Measurements from ENCODE around the gene IL6ST. TPM values are rescaled to one million over a fixed set of nuclear protein-coding genes. Genes with fewer than 3 reads are reported as not detected.
"Not testable (repeated sequence)": the region's sequence is repeated elsewhere in the genome, so short reads cannot be mapped to it uniquely, and the experiment has no call there.

IL6ST gene
- total RNA-seq (2014; rRNA removed; shearing (Covaris generic)), result 65.5 and 65.6 TPM in 2 replicates
- polyA plus RNA-seq (2015; cell fraction: cytosol; rRNA removed), result 43.4 and 48.9 TPM in 2 replicates
- 46.5 and 57.0 TPM in 2 replicates for polyA plus RNA-seq (2015; cell fraction: nucleus; rRNA removed)

DNA sequence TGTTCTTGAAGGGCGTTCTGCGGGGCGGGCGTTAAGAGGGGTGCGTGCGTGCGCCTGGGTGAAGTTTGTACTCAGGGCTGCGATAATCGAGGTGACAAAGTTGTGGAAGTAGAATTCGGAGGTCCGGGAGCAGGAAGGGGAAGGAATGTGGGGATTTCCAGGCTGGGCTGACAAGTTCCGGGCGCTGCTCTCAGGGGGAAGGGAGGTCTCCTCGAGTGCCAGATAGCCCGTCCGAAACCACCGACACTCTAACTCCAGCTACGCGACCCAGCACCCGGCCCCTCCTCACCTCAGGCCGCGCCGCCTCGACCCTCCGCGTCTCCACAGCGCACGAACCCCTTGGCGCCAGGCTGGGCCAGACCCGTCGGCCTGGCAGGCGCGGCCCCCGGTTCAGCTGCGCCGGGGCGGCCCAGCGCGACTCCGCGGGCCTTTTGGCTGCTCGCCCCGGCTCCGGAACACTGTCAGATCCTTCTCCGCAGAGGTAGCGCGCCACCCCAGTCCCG, at the start of gene IL6ST:
Gene IL6ST, minus strand, starts transcription at position 469 of the 503 bp plus-strand sequence. CDS start 18,685 bp downstream, outside the sequence.
- peak; percentile 79 for DNase-seq (ENCODE audit: low read depth)

DNA sequence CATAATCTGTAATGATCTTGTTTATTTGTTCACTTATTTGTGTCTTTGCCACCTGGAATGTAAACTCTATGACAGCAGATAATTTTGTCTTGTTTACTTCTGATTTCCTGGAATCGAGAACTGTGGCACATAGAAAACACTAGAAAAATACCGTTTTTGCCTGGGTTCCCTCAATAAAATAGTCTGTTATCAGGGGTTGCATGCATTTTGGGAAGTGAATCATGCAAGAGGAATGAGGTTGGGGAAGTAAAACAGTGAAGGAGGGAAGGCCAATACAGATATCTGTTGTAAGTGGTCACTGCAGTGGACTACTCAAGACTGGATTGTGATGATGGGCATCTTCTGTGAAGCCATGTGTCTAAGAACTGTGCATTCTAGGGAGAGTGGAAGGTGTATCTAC, 45.2 kb upstream of the IL6ST start:
- peak; percentile 51 for DNase-seq (ENCODE audit: low read depth)

DNA sequence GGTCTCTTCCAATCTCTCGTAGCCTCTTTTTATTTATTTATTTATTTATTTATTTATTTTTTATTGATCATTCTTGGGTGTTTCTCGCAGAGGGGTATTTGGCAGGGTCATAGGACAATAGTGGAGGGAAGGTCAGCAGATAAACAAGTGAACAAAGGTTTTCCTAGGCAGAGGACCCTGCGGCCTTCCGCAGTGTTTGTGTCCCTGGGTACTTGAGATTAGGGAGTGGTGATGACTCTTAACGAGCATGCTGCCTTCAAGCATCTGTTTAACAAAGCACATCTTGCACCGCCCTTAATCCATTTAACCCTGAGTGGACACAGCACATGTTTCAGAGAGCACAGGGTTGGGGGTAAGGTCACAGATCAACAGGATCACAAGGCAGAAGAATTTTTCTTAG, 43.4 kb upstream of the IL6ST start:
- DNase-seq (ENCODE audit: low read depth), result not testable (repeated sequence)

DNA sequence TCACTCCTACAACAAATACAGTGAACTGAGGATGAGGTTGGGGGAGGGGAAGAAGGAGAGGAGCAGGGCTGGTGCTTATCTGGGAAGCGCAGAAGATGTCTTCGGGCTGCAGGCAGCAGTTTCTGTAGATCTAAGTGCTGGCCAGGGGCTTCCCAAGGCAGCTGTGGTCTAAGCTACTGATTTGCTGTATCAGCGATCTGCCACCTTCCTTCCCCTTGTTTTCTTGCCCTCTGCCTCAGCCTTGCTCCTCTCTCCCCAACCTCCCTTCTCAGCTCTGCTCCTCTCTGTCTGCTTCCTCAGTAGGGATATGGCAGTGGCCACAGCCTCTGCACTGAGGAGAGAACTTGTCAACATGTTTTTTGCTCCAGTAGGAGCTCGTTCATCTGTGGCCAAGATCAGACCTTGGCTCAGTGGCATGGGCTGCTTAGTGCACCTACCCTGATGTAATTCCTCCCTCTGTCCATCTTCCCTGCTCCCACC, 42.8 kb upstream of the IL6ST start:
- no peak for DNase-seq (ENCODE audit: low read depth)

DNA sequence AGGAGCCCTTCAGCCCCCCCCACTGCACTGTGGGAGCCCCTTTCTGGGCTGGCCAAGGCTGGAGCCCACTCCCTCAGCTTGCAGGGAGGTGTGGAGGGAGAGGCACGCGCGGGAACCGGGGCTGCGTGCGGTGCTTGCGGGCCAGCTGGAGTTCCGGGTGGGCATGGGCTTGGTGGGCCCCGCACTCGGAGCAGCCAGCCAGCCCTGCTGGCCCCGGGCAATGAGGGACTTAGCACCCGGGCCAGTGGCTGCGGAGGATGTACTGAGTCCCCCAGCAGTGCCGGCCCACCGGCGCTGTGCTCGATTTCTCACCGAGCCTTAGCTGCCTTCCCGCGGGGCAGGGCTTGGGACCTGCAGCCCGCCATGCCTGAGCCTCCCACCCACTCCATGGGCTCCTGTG, 40.6 kb upstream of the IL6ST start:
- DNase-seq (ENCODE audit: low read depth), result not testable (repeated sequence)

DNA sequence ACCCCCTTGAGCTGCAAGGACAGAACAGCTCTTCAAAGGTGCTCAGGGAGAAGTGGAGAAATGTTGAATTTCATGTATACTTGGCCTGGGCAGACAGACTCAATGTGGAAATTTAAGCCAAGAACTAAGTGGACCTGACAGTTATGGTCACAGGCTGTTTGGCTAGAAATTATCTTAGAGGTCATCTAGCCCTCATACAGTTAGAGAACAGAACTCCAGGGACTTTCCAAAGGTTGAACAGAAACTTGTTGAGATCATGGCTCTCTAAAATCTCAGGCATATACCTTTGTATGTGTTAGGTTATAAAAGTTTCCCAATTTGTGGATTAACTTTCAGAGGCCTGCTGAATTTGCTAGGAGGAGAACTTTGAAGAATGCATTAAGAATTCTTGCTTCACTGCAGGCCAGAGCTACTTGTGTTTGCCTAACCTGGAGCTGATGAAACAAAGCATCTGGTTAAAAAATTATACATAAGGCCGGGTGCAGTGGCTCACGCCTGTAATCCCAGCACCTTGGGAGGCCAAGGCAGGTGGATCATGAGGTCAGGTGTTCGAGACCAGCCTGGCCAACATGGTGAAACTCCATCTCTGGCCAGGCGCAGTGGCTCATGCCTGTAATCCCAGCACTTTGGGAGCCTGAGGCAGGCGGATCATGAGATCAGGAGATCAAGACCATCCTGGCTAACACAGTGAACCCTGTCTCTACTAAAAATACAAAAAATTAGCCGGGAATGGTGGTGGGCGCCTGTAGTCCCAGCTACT, 35.3 kb upstream of the IL6ST start:
- DNase-seq (ENCODE audit: low read depth), result not testable (repeated sequence)

DNA sequence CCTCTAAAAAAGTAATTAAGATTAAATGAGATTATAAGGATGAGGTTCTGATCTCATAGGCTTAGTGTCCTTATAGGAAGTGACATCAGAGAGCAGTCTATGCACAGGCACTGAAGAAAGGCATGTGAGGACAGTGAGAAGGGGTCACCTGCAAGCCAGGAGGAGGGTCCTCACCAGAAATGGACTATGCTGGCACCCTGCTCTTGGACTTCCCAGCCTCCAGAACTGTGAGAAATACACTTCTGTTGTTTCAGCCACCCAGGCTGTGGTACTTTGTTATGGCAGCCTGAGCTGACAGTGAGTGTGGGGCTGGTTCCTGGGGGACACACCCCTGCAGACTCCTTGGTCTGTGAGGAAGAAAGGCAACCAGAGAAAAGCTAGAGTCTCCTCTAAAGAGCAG, 34.7 kb upstream of the IL6ST start:
- DNase-seq (ENCODE audit: low read depth), result no peak

DNA sequence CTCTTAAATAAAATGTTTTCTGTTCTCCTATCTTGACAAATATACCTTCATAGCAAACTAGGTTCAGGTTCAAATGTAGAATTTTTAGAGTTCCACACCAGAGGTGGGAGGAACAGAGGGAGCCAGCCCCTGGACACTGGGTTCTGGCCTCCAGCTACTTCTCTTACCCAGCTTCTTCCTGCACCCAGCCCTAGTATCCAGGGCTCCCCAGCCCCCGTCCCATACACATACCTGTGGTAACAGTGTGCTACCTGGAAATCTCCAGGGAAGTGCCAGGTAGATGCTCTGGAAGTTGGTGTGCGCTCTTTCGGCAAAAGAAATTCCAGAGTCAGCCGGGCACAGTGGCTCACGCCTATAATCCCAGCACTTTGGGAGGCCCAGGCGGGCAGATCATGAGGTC, 33.9 kb upstream of the IL6ST start:
- no peak for DNase-seq (ENCODE audit: low read depth)

DNA sequence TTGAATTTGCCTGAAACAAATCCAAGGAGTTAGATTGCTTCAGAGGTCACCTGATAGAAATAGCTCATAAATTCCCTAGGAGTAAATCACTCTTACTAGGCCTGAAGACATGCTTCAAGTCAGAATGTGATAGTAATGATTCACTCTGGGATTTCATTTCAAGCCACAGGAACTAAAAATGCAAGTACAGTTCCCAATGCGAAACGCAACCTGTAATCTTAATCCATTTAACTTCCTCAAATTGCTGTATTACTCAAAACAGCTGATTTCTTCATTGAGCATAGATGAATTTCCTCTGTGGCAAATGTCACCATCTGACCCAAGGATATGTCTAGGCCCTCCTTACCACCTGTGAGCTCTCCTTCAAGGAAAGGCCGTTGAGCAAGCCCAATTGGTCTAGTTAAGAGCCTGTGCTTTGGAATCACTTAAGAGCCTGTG, 32.1 kb upstream of the IL6ST start:
- peak; percentile 71 for DNase-seq (ENCODE audit: low read depth)

DNA sequence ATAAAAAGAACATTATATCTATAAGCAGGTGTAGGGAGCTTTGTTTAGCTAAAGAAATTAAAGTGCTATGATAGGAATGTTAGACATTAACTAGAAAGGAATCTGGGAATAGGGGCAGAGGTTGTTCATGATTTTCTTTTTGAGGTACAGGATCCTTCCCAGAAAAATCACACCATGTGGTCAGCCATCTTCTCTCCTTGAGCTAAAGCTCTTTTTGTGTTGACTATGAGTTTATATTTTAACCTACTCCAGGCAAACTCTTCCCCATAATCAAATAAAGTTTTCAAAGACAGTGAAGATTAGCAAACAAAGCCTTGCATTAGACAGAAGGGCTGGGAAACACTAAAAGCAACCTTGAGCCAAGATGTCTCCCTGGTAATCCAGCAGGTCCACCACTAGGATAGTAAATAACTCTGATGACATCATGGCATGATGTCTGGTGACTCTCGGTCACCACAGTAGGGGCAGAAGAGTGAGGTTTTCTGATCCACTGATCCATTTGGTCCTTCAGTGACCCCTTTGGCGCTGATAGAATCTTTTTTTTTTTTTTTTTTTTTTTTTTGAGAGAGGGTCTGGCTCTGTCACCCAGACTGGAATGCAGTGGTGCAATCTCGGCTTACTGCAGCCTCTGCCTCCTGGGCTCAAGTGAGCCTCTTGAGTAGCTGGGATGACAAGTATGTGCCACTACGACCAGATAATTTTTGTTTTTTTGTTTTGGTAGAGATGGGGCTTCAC, 30.6 kb upstream of the IL6ST start:
- no peak for DNase-seq (ENCODE audit: low read depth)

DNA sequence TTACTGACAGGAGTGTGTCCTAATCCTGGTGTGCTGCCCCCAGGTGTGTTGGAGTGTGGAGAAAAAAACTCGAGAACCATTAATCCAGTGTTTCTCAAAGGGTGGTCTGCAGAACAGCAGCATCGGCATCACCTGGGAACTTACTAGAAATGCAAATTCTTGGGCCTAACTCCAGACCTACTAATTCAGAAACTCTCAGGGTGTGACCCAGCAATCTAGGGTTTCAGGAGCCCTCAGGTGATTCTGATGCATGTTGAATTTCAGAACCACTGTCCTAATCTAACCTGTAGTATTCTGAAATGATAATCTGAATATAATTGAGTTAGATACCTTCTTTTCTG, 30.0 kb upstream of the IL6ST start:
- DNase-seq (ENCODE audit: low read depth), result no peak

DNA sequence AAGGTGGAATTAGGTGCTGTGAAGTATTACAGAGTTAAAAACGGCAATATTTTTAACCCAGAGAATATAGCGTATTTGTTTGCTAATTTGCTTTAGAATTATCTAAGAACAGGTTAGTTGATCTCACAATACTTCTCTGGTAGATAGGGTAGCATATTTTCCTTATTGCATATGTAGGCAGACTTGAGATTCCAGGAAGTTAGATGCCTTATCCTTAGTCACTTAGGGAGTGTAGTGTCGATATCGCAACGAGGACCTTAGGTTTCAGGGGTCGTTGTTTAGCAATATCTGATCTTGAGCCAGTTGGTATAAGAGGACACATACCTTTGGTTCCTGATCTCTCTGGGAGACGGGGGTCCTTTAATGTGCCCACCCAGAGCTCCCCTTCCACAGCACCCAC, 28.5 kb upstream of the IL6ST start:
- no peak for DNase-seq (ENCODE audit: low read depth)

DNA sequence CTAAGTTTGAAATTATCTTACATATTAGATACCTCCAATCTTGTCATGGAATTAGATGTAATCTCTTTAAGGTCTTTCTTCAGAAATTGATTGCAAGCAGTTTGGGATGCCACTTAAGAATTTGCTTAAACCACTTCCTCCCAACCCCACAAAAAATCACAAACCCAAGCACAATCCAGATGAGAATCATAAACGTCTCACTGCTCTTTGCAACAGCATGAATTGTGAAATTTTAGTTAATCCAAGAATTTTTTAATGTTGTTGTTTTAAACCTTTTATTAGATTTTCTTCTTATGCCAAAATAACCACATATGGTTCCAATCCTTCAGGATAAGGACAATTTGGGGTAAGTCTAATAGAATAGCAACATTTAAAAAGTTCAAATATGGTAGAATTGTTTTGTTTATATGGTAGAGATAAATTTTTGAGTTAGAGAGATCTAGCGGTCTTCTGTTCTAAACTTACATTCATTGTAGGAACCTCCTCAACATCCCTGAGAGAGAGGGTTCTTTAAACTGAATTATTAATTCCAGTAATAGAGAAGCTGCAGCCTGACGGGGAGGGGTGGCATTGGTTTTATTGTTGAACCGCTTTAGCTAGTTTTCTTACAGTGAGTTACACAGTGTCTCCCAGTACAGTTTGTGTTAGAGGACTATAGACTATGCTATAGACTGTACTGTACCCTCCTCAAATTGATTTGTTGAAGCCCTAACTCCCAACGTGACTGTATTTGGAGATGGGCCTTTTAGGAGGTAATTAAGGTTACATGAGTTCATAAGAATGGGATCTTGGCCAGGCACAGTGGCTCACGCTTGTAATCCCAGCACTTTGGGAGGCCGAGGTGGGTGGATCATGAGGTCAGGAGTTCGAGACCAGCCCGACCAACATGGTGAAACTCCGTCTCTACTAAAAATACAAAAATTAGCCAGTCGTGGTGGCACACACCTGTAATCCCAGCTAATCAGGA, 24.8 kb upstream of the IL6ST start:
- no peak for DNase-seq (ENCODE audit: low read depth)

DNA sequence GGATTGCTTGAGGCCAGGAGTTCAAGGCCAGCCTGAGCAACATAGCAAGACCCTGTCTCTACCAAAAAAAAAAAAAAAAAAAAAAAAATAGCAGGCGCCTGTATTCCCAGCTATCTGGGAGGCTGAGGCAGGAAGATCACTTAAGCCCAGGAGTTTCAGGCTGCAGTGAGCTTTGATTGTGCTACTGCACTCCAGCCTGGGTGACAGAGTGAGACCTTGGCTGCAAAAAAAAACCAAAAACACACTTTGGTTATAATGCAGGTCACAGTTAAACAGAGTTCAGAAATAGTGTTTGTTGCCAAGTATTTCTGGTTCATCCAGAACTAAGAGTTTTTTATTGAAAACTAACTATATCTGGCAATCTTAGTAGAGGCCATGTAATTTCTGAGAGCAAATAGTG, 24.1 kb upstream of the IL6ST start:
- DNase-seq (ENCODE audit: low read depth), result no peak

DNA sequence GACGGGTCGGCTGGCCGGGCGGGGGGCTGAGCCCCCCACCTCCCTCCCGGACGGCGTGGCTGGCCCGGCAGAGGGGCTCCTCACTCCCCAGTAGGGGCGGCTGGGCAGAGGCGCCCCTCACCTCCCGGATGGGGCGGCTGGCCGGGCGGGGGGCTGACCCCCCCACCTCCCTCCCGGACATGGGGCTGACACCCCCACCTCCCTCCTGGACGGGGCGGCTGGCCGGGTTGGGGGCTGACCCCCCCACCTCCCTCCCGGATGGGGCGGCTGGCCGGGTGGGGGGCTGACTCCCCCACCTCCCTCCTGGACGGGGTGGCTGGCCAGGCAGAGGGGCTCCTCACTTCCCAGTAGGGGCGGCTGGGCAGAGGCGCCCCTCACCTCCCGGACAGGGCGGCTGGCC, 19.9 kb upstream of the IL6ST start:
- not testable (repeated sequence) for DNase-seq (ENCODE audit: low read depth)

DNA sequence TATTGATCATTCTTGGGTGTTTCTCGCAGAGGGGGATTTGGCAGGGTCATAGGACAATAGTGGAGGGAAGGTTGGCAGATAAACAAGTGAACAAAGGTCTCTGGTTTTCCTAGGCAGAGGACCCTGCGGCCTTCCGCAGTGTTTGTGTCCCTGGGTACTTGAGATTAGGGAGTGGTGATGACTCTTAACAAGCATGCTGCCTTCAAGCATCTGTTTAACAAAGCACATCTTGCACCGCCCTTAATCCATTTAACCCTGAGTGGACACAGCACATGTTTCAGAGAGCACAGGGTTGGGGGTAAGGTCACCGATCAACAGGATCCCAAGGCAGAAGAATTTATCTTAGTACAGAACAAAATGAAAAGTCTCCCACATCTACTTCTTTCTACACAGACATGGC, 19.2 kb upstream of the IL6ST start:
- not testable (repeated sequence) for DNase-seq (ENCODE audit: low read depth)

DNA sequence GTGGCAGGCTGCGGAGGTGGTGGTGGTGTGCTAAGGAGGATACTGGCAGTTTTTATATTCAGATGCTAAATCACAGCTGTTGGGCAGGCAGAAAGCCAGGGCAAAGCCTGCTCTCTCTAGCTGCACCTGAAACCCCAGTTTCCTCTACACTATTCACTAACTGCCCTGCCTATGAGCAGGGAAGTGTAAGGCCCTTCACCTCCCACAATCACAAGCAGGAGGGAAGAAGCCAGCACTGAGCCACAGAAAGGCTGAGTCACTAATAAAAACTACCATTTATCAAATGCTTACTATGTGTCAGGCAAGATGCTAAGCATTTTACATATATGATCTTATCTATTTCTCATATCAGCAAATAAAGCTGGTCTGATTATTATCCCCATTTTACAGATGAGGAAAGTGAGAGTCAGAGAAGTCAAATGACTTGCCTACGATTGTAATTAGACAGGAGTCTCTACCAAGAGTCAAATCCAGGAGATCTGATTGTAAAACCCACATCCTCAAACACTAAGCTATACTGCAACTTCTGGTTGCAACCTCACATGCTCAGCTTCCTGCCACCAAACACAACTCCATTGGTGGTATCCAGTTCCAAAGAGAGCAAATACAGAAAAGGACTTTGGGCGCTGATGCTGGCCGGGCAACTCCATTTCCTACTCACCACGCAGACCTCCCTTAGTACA, 17.7 kb upstream of the IL6ST start:
- peak; percentile 48 for DNase-seq (ENCODE audit: low read depth)

DNA sequence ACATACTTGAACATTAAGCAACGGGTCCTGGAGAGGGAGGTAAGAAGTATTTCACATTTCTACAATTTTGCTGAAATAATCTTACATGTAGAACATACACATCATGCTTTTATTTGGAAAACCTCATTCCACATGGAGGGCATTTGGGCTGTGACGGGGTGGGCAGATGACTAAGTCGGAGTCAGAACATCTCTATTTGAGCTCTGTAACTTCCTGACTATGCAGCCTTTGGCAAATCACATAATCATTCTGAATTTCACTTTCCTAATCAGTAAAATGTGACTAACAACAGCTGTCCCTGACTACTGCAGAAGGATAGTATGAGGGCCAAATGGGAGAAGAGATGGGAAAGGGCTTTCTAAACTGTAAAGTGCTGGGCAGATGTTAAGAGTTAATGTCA, 17.1 kb upstream of the IL6ST start:
- peak; percentile 87 for DNase-seq (ENCODE audit: low read depth)

DNA sequence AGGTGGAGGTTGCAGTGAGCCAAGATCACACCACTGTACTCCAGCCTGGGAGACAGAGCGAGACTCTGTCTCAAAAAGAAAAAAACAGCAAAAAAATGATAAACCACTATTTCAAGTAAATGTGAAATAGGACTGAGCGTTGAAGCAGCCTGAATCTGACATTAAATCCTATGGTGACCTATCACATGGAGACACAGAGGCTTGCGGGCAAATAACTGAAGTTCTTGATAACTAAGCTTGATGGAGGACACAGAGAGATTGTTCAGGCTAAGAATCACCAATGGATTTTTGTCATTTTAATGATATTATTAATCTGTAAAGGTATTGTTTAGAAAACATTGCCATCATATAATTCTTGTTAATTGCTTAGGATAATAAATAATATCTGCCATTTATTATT, 15.7 kb upstream of the IL6ST start:
- no peak for DNase-seq (ENCODE audit: low read depth)

DNA sequence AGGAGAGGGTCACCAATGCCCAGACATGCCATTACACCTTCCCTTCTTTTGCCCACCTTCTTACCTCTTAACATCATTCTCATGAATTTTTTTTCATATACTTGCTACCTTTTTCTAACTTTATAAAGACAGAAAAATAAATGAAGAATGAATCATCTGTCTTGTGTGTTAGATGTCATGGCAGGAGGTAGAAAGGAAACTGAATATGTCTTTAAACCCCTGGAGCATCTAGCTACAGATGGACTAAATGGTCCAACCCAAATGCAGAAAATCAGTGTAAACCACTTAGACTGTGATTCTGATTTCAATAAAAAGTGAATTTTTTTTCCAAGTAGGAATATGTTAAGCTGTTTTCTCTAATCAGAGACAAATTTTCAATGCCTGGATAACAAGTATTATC, 11.8 kb upstream of the IL6ST start:
- no peak for DNase-seq (ENCODE audit: low read depth)

DNA sequence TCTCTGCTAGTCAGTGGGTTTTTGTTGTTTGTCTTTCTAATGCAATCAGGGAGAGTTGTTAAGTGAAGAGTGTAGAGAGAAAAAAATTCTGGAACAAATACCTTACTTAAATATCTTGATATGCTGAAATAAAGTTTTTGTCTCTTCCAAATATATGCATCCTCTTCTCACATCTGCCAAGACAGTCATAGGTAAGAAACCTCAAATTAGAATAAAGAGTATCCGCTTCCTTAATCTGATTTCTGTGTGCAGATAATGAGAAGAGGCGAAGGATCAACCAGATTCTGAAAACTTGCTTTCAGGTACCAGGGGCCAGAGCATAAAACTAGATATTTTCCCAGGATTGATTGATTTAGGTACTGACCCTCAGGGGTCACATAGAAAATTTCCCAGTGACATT, 11.3 kb upstream of the IL6ST start:
- no peak for DNase-seq (ENCODE audit: low read depth)

Measured in HT1080 (cell line).